Globus pallidus (tissue), 1 donor: ENCODE data around the gene ABHD16A.
"Not testable (repeated sequence)": the region's sequence is repeated elsewhere in the genome, so short reads cannot be mapped to it uniquely, and the experiment has no call there.

Experiments
- DNase-seq: peaks from one replicate; pipeline ENCODE4 v3.0.0-alpha.2; 2015; ENCODE audit warnings: low spot score

ABHD16A gene

GRCh38 chr6:31713991-31714684 lies 11.0 kb upstream of the ABHD16A start:
- DNase-seq = no peak

- DNase-seq = no peak
These were observed 10.3 kb upstream of the ABHD16A start for GRCh38 chr6:31713465-31713864.

GRCh38 chr6:31712296-31712695 lies 9.2 kb upstream of the ABHD16A start:
- no peak for DNase-seq

GRCh38 chr6:31711233-31711632 lies 8.1 kb upstream of the ABHD16A start:
- no peak for DNase-seq

- DNase-seq = no peak
These were observed 7.5 kb upstream of the ABHD16A start for GRCh38 chr6:31710523-31711219.

- not testable (repeated sequence) for DNase-seq
These were observed 6.0 kb upstream of the ABHD16A start for GRCh38 chr6:31709157-31709556.

- no peak for DNase-seq
These were observed 5.1 kb upstream of the ABHD16A start for GRCh38 chr6:31708224-31708623.

- no peak for DNase-seq
These were observed 4.6 kb upstream of the ABHD16A start for GRCh38 chr6:31707701-31708100.

- DNase-seq = no peak
These were observed 3.5 kb upstream of the ABHD16A start, which contains the start of gene LY6G6F for GRCh38 chr6:31706599-31706998. Gene LY6G6F, plus strand, starts transcription at chr6:31706866. Its CDS starts 41 bp downstream, at chr6:31706907.

- DNase-seq = no peak
These were observed 2.8 kb upstream of the ABHD16A start for GRCh38 chr6:31705931-31706330.

- no peak for DNase-seq
These were observed 712 bp downstream of the ABHD16A start for GRCh38 chr6:31702405-31702818.

- DNase-seq = no peak
These were observed 1.3 kb downstream of the ABHD16A start for GRCh38 chr6:31701666-31702404.

- DNase-seq = no peak
These were observed 2.3 kb downstream of the ABHD16A start for GRCh38 chr6:31700740-31701401.

GRCh38 chr6:31697555-31697954 lies 5.6 kb downstream of the ABHD16A start:
- DNase-seq = no peak

GRCh38 chr6:31693535-31693934 lies 9.6 kb downstream of the ABHD16A start:
- no peak for DNase-seq

- no peak for DNase-seq
These were observed 10.2 kb downstream of the ABHD16A start for GRCh38 chr6:31692886-31693285.

- no peak for DNase-seq
These were observed 10.8 kb downstream of the ABHD16A start for GRCh38 chr6:31692353-31692752.

GRCh38 chr6:31691564-31692108 lies 11.5 kb downstream of the ABHD16A start:
- no peak for DNase-seq

- no peak for DNase-seq
These were observed 12.1 kb downstream of the ABHD16A start for GRCh38 chr6:31691078-31691463.

GRCh38 chr6:31690231-31691077 lies 12.7 kb downstream of the ABHD16A start:
- DNase-seq = peak; percentile 19
